IPS-18a (cell line): ENCODE data around the gene EGF.

ENCODE experiments used
- H3K27ac ChIP-seq: one replicate; pipeline ENCODE4 v1.5.1; 2013; ENCODE audit warnings: low read length
- H3K27me3 ChIP-seq: one replicate; pipeline ENCODE4 v1.6.1; 2013; ENCODE audit warnings: mild to moderate bottlenecking, low read length; ENCODE audit not compliant: control insufficient read depth, insufficient read depth
- H3K36me3 ChIP-seq: one replicate; pipeline ENCODE4 v1.6.1; 2013; ENCODE audit warnings: low read depth, low read length; ENCODE audit not compliant: control insufficient read depth
- H3K4me1 ChIP-seq: one replicate; pipeline ENCODE4 v1.6.1; 2013; ENCODE audit warnings: low read depth, low read length; ENCODE audit not compliant: control insufficient read depth
- H3K4me3 ChIP-seq: one replicate; pipeline ENCODE4 v1.5.1; 2013; ENCODE audit warnings: low read length
- H3K9ac ChIP-seq: one replicate; pipeline ENCODE4 v1.6.1; 2013; ENCODE audit warnings: mild to moderate bottlenecking, low read length, moderate library complexity
- H3K9me3 ChIP-seq: one replicate; pipeline ENCODE4 v1.6.1; 2013; ENCODE audit warnings: low read depth, low read length; ENCODE audit not compliant: control insufficient read depth

The EGF gene

GRCh38 chr4:110049951-110050925, 137.6 kb downstream of the EGF start:
- no peaks in the 10 kb centered on the region for H3K4me1 ChIP-seq
- no peak overlapping the region for H3K9ac ChIP-seq
- no peak overlapping the region for H3K27ac ChIP-seq
- peaks cover 23% of the 10 kb centered on the region for H3K36me3 ChIP-seq
- no peak overlapping the region for H3K4me3 ChIP-seq
- H3K9me3 ChIP-seq: no peaks in the 10 kb centered on the region
- H3K27me3 ChIP-seq: no peaks in the 10 kb centered on the region

DNA sequence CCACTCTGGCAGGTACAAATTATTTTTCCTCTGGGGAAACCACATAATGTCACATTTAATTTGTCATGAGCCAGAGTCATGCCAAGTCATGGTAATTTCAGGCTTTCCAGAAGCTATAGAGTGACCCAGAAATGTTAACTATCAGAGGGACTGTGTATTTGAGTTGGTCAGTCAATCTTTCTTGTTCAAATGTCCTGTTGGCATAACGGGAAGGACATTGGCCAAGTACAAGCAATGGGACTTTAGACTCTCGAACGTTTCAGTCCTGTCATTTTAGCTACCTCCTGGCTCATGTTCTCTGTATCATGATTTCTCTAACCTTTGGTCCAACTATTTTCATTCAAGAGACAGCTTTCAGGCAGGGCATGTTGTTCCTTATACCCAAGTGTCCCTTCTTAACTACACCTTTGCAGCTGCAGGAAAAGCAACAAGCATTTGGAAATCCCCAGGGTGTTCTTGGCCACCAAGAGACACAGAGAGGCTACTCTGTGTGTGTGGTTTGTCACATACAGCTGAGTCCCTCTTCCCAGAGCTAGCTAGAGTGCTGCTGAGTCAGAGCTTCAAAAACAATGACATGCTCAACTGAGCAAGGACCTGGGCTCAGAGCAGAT, 142.6 kb downstream of the EGF start:
- peaks cover 29% of the 10 kb centered on the region for H3K36me3 ChIP-seq
- H3K4me1 ChIP-seq: no peaks in the 10 kb centered on the region
- no peaks in the 10 kb centered on the region for H3K9me3 ChIP-seq
- no peak overlapping the region for H3K9ac ChIP-seq
- no peak overlapping the region for H3K4me3 ChIP-seq
- no peak overlapping the region for H3K27ac ChIP-seq
- no peaks in the 10 kb centered on the region for H3K27me3 ChIP-seq

DNA sequence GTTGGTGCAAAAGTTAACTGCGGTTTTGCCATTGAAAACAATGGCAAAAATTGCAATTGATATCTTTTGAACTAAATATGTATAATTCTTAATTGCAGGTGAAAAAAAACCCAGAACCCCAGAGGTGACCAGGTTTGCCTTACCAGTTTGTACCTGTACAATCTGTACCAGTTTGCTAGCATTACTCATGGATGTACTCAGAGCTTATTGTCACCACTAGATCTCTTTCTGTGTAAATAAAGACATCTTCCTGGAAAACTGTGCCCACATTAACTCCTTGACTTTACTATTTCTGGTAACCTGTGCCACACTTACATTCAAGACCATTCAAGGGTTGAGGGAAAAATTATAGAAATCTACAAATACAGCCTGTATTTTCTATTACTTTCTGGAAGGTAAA, 146.0 kb downstream of the EGF start:
- no peaks in the 10 kb centered on the region for H3K4me1 ChIP-seq

GRCh38 chr4:110059556-110060191, 147.0 kb downstream of the EGF start:
- no peaks in the 10 kb centered on the region for H3K27me3 ChIP-seq
- no peaks in the 10 kb centered on the region for H3K9me3 ChIP-seq
- H3K4me1 ChIP-seq: no peaks in the 10 kb centered on the region
- H3K27ac ChIP-seq: no peak overlapping the region
- H3K36me3 ChIP-seq: peaks cover 9% of the 10 kb centered on the region
- H3K9ac ChIP-seq: no peak overlapping the region
- H3K4me3 ChIP-seq: no peak overlapping the region

More for the DNA sequence above, 146.0 kb downstream of the EGF start:
- Histone ChIP-seq H3K36me3 (peaks cover 12% of the 10 kb centered on the region), H3K9me3 (no peaks in the 10 kb centered on the region), H3K27ac (no peak overlapping the region), H3K27me3 (no peaks in the 10 kb centered on the region), H3K4me3 (no peak overlapping the region), H3K9ac (no peak overlapping the region)

DNA sequence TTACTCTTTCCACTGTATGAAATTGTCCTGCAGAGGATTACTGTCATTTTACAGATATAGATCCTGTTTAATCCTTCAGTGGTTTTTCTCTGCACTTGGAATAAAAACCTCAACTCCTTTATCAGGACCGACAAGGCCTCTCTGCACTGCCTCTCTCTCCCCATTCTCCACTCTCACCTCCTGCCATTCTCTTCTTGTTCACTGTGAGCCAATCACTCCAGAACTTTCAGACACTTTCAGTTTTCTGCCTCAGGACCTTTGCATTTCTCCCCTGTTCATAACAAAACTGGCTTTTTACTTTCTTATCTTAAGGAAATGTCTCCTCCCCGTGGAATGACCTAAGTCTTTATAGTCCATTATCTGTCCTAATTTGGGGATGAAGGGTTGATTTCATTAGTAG, 148.4 kb downstream of the EGF start:
- no peak overlapping the region for H3K9ac ChIP-seq
- H3K9me3 ChIP-seq: no peaks in the 10 kb centered on the region
- no peaks in the 10 kb centered on the region for H3K4me1 ChIP-seq
- H3K4me3 ChIP-seq: no peak overlapping the region
- no peaks in the 10 kb centered on the region for H3K27me3 ChIP-seq
- H3K27ac ChIP-seq: no peak overlapping the region
- peaks cover 9% of the 10 kb centered on the region for H3K36me3 ChIP-seq
